ENCODE data around the gene NNAT.

The NNAT gene

GRCh38 chr20:37565134-37565811 is 44.2 kb downstream of the NNAT start:
- no peak for DNase-seq (ENCODE audit: low read depth in 2 of 2, low spot score in 1 of 2)

- DNase-seq (ENCODE audit: low read depth in 2 of 2, low spot score in 1 of 2) = no peak
These were observed 45.7 kb downstream of the NNAT start for GRCh38 chr20:37566590-37567330.

- no peak for DNase-seq (ENCODE audit: low read depth in 2 of 2, low spot score in 1 of 2)
These were observed 46.2 kb downstream of the NNAT start for GRCh38 chr20:37567331-37567665.

- DNase-seq (ENCODE audit: low read depth in 2 of 2, low spot score in 1 of 2) = no peak
These were observed 46.9 kb downstream of the NNAT start for GRCh38 chr20:37567671-37568588.

DNA sequence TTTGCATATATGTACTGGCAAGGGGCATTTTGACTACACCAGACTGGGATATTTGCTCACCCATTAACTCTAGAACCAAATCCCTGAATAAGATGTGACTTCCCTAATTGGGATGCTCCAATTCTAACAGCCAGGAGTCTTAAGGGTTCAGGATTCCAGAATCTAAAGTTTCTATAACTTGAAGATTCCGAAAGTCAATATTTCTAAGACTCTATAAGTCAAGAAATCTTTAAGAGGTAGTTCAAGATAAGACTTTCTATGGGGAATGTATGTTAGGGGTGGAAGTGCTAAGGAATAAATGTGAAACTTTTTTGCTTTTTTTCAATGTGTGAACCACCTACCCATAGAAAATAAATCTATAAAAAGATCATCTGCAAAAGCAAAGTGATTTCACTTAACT is 49.4 kb downstream of the NNAT start:
- DNase-seq (ENCODE audit: low read depth in 2 of 2, low spot score in 1 of 2) = no peak

GRCh38 chr20:37571033-37571432 is 50.0 kb downstream of the NNAT start:
- no peak for DNase-seq (ENCODE audit: low read depth in 2 of 2, low spot score in 1 of 2)

All from stimulated activated CD8-positive, alpha-beta memory T cell treated with anti-CD3 and anti-CD28 coated beads, Interleukin-4, amount 100 ng/mL, for 1 hour (primary cell).